BE2C (cell line): Measurements from ENCODE around the gene F5.

Source experiments
- DNase-seq: peaks from one replicate; pipeline ENCODE4 v3.0.0-alpha.2; 2020
- H3K27me3 ChIP-seq: fragments of 250-450 bp; sonication (Bioruptor Pico); 2 replicates; pipeline ENCODE4 v1.5.1; 2020; ENCODE audit warnings: mild to moderate bottlenecking
- H3K36me3 ChIP-seq: fragments of 250-450 bp; sonication (Bioruptor Pico); 2 replicates; pipeline ENCODE4 v1.5.1; 2020; ENCODE audit warnings: mild to moderate bottlenecking
- H3K4me1 ChIP-seq: fragments of 250-450 bp; sonication (Bioruptor Pico); 2 replicates; pipeline ENCODE4 v1.5.1; 2020
- H3K4me3 ChIP-seq: 2 replicates; pipeline ENCODE4 v1.5.1; 2011; ENCODE audit warnings: low read depth, low read length
- H3K9me3 ChIP-seq: fragments of 250-450 bp; sonication (Bioruptor Pico); 2 replicates; pipeline ENCODE4 v1.5.1; 2020
- CTCF ChIP-seq: IDR thresholded peaks from 2 replicates; pipeline ENCODE4 v1.5.1; 2012; ENCODE audit warnings: mild to moderate bottlenecking, low read depth, low read length

The F5 gene

GRCh38 chr1:169491845-169492281 lies 94.4 kb downstream of the F5 start:
- TF ChIP-seq CTCF = no peak
- DNase-seq = no peak
- H3K27me3 ChIP-seq = no peaks in the 10 kb centered on the region
- no peaks in the 10 kb centered on the region for H3K9me3 ChIP-seq
- H3K4me3 ChIP-seq = no peak overlapping the region
- H3K4me1 ChIP-seq = no peaks in the 10 kb centered on the region
- H3K36me3 ChIP-seq = no peaks in the 10 kb centered on the region

GRCh38 chr1:169488157-169488556 lies 98.1 kb downstream of the F5 start:
- H3K36me3 ChIP-seq = no peaks in the 10 kb centered on the region
- H3K27me3 ChIP-seq = no peaks in the 10 kb centered on the region
- no peak for DNase-seq
- no peaks in the 10 kb centered on the region for H3K9me3 ChIP-seq
- no peak overlapping the region for H3K4me3 ChIP-seq
- no peaks in the 10 kb centered on the region for H3K4me1 ChIP-seq
- TF ChIP-seq CTCF = no peak

GRCh38 chr1:169487561-169487960 lies 98.7 kb downstream of the F5 start:
- Histone ChIP-seq H3K36me3 (no peaks in the 10 kb centered on the region), H3K9me3 (no peaks in the 10 kb centered on the region), H3K4me3 (no peak overlapping the region), H3K27me3 (no peaks in the 10 kb centered on the region), H3K4me1 (no peaks in the 10 kb centered on the region)
- TF ChIP-seq CTCF = no peak
- DNase-seq = no peak

- no peaks in the 10 kb centered on the region for H3K4me1 ChIP-seq
- no peak for DNase-seq
- no peaks in the 10 kb centered on the region for H3K9me3 ChIP-seq
- no peaks in the 10 kb centered on the region for H3K27me3 ChIP-seq
- TF ChIP-seq CTCF = no peak
- no peak overlapping the region for H3K4me3 ChIP-seq
- H3K36me3 ChIP-seq = no peaks in the 10 kb centered on the region
Observed at GRCh38 chr1:169487133-169487532, 99.1 kb downstream of the F5 start.

- no peaks in the 10 kb centered on the region for H3K9me3 ChIP-seq
- no peaks in the 10 kb centered on the region for H3K4me1 ChIP-seq
- no peaks in the 10 kb centered on the region for H3K27me3 ChIP-seq
- TF ChIP-seq CTCF = no peak
- no peaks in the 10 kb centered on the region for H3K36me3 ChIP-seq
- peak overlapping the region; percentile 80 for H3K4me3 ChIP-seq
- no peak for DNase-seq
Observed at GRCh38 chr1:169486281-169487051, 99.8 kb downstream of the F5 start.

GRCh38 chr1:169485431-169486280 lies 100.6 kb downstream of the F5 start, which contains the start of gene SLC19A2:
TSS of gene SLC19A2 (minus strand) at chr1:169485944. CDS start at chr1:169485766, 178 bp downstream.
- H3K9me3 ChIP-seq = no peaks in the 10 kb centered on the region
- peak; percentile 99 for DNase-seq
- H3K4me1 ChIP-seq = no peaks in the 10 kb centered on the region
- TF ChIP-seq CTCF = peak; percentile 33
- no peaks in the 10 kb centered on the region for H3K36me3 ChIP-seq
- H3K4me3 ChIP-seq = peak within 1 kb of the TSS; percentile 80
- no peaks in the 10 kb centered on the region for H3K27me3 ChIP-seq
